Pancreas (tissue), 10 donors: Measurements from ENCODE around the gene RUSC1. TPM values are rescaled to one million over a fixed set of nuclear protein-coding genes. Genes with fewer than 3 reads are reported as not detected.

Source experiments
- ATAC-seq, 4 donors: fragments of 200-7000 bp; cut with Tn5 transposase; one replicate each; pipeline versions ENCODE4 v1.8.0 to v1.9.1; 2020; ENCODE audit warnings: mild to moderate bottlenecking in 4 of 4, moderate library complexity in 4 of 4
- DNase-seq, 6 donors: peaks; one replicate each; pipeline ENCODE4 v3.0.0-alpha.2; 2020
- FAIRE-seq: peaks from 2 replicates; lab custom pipeline; 2012; peaks lifted over from hg19 to GRCh38; lab: Jason Lieb, UNC
- H3K27ac ChIP-seq, 4 donors: fragments of 200-600 bp; sonication (generic); 1 replicate in 3 of 4; 2 replicates in 1 of 4; pipeline versions ENCODE4 v1.5.0 to v1.8.0; 2020
- H3K27me3 ChIP-seq, 4 donors: fragments of 200-600 bp; one replicate each; pipeline ENCODE4 v1.8.0; 2021
- H3K36me3 ChIP-seq, 3 donors: fragments of 200-600 bp; sonication (generic) in 1 of 3; one replicate each; pipeline versions ENCODE4 v1.5.0 to v1.8.0; 2020 to 2021
- H3K4me1 ChIP-seq, 3 donors: fragments of 200-600 bp; one replicate each; pipeline ENCODE4 v1.8.0; 2021
- H3K4me3 ChIP-seq, 4 donors: fragments of 200-600 bp; sonication (generic) in 2 of 4; one replicate each; pipeline versions ENCODE4 v1.5.0 to v1.8.0; 2020 to 2021
- H3K9me3 ChIP-seq, 4 donors: fragments of 200-600 bp; one replicate each; pipeline ENCODE4 v1.8.0; 2021
- CTCF ChIP-seq, 4 donors: fragments of 200-600 bp; sonication (generic) in 3 of 4; IDR thresholded peaks; one replicate each; pipeline versions ENCODE4 v1.5.0 to v1.8.0; 2021; ENCODE audit warnings: antibody characterized with exemption in 4 of 4
- WGBS, 2 donors: extraction: QIAGEN DNeasy Blood & Tissue Kit; methylation state at CpG; one replicate each; pipeline ENCODE4 v1.1.7; 2013; 5-methylcytosine and 5-hydroxymethylcytosine counted together
- intact Hi-C, 3 donors: fragments of 100-400 bp; cut with DNase I; formaldehyde crosslinking; loops; one replicate each; pipeline versions ENCODE4 v1.11.1 to v1.14.2; 2022
- polyA plus RNA-seq, 2 donors: library from polyadenylated mRNA; stranded (reverse); fragments of 200-250 nt; gene quantifications; one replicate each; pipeline ENCODE4 v1.2.3, GENCODE V29; 2013
- total RNA-seq, 6 donors: library from RNA; stranded (reverse); fragmentation: NEBNext Ultra II Directional in 4 of 6; extraction: Animal tissue kit (Norgen Biotek cat#: 25700) in 4 of 6; gene quantifications; one replicate each; pipeline versions ENCODE4 v1.2.1 to v1.2.4, GENCODE V29; 2021 to 2023
- donor health status: healthy with polysubstance abuse.
- donor health status: DM: no; HTN: no; CAD: no; lungs with moderate emphysema.
- donor health status: DM: no; HTN: no; CAD: no.
- donor health status: control.
- donor health status: control.
- donor health status: Bipolar disorder and iron deficiency.
- donor health status: DM: yes; HTN: yes; CAD: no.
- donor health status: DM: no; HTN: no; CAD: no.
- donor health status: DM: no; HTN: no; CAD: no.
- donor health status: DM: yes; HTN: yes; CAD: no.

Gene RUSC1
- total and polyA plus RNA-seq, 8 donors, result 9.2 to 47.2 (median 12.4) TPM

- FAIRE-seq (peak; percentile 83), ATAC-seq (peak; percentile 98 to 99 (median 98)), DNase-seq (peak; percentile 95 to 99 (median 98))
- Histone ChIP-seq H3K27ac (peak within 1 kb of the TSS; percentile 76 to 90 (median 82)), H3K9me3 (no peaks in the 10 kb centered on the region), H3K36me3 (no peaks in the 10 kb centered on the region), H3K4me1 (peaks cover 0 to 7% (median 0%) of the 10 kb centered on the region in 3 donors), H3K4me3 (peak within 1 kb of the TSS; percentile 50 to 95 (median 82)), H3K27me3 (no peaks in the 10 kb centered on the region)
- 0% methylated on average over 51 of the region's 51 CpGs for WGBS, 2 donors
- TF ChIP-seq CTCF (IDR thresholded peaks at IDR 0.05), result peak in 1 of 4 donors; percentile 11
- intact Hi-C loops, result no loop called here
Observed at GRCh38 chr1:155308493-155309422, 11.9 kb upstream of the RUSC1 start, which contains the start of gene FDPS. TSS of gene FDPS (plus strand) at chr1:155308866. CDS start at chr1:155309790, 924 bp downstream.

- Histone ChIP-seq H3K4me1 (peaks cover 0 to 7% (median 0%) of the 10 kb centered on the region in 3 donors), H3K36me3 (no peaks in the 10 kb centered on the region), H3K27ac (peak overlapping the region; percentile 76 to 90 (median 82)), H3K4me3 (peak overlapping the region; percentile 50 to 95 (median 82)), H3K27me3 (no peaks in the 10 kb centered on the region), H3K9me3 (no peaks in the 10 kb centered on the region)
- ATAC-seq (peak in 3 of 4 donors; percentile 4 to 8 (median 5)), FAIRE-seq (no peak), DNase-seq (peak; percentile 35 to 89 (median 68))
- TF ChIP-seq CTCF (IDR thresholded peaks at IDR 0.05), result no peak
- intact Hi-C loops, result loop anchor here in 1 of 3 donors (5.0 kb wide), 1 partner anchor 32 kb away; the partner anchor contains the start of gene HCN3
- WGBS, 2 donors, result 0 to 1% methylated on average over 11 of the region's 11 CpGs
Observed at GRCh38 chr1:155309423-155310021, 11.2 kb upstream of the RUSC1 start.

GRCh38 chr1:155313261-155313660 lies 7.4 kb upstream of the RUSC1 start:
- no peaks in the 10 kb centered on the region for H3K27me3 ChIP-seq
- no peak overlapping the region for H3K27ac ChIP-seq
- H3K4me3 ChIP-seq, result no peak overlapping the region
- intact Hi-C loops, result loop anchor here in 1 of 3 donors (5.0 kb wide), 1 partner anchor 36 kb away; the partner anchor contains the start of gene HCN3
- H3K36me3 ChIP-seq, result no peaks in the 10 kb centered on the region
- DNase-seq, result no peak
- 82 to 88% methylated on average over 8 of the region's 8 CpGs for WGBS, 2 donors
- no peak for TF ChIP-seq CTCF (IDR thresholded peaks at IDR 0.05)
- peaks cover 0 to 7% (median 0%) of the 10 kb centered on the region in 3 donors for H3K4me1 ChIP-seq
- FAIRE-seq, result no peak
- ATAC-seq, result no peak
- H3K9me3 ChIP-seq, result no peaks in the 10 kb centered on the region

GRCh38 chr1:155316922-155317321 lies 3.8 kb upstream of the RUSC1 start:
- H3K9me3 ChIP-seq, result no peaks in the 10 kb centered on the region
- no peak for DNase-seq

More at GRCh38 chr1:155316922-155317321, 3.8 kb upstream of the RUSC1 start:
- FAIRE-seq (no peak), ATAC-seq (no peak)
- H3K27me3 ChIP-seq, result no peaks in the 10 kb centered on the region
- no peaks in the 10 kb centered on the region for H3K36me3 ChIP-seq
- H3K4me3 ChIP-seq, result no peak overlapping the region
- intact Hi-C loops, result no loop called here
- TF ChIP-seq CTCF (IDR thresholded peaks at IDR 0.05), result no peak
- WGBS, 2 donors, result 89 to 90% methylated on average over 3 of the region's 3 CpGs
- no peaks in the 10 kb centered on the region for H3K4me1 ChIP-seq
- no peak overlapping the region for H3K27ac ChIP-seq
